ENCODE measurements around the gene APEX1. TPM values are rescaled to one million over a fixed set of nuclear protein-coding genes. Genes with fewer than 3 reads are reported as not detected.
A peak's percentile ranks its signal among the peaks of the same experiment; 100 is the strongest.
"Not testable (repeated sequence)": the region's sequence is repeated elsewhere in the genome, so short reads cannot be mapped to it uniquely, and the experiment has no call there.

Gene APEX1
- total RNA-seq, 1 donor from 2014 or later = 239 TPM

DNA sequence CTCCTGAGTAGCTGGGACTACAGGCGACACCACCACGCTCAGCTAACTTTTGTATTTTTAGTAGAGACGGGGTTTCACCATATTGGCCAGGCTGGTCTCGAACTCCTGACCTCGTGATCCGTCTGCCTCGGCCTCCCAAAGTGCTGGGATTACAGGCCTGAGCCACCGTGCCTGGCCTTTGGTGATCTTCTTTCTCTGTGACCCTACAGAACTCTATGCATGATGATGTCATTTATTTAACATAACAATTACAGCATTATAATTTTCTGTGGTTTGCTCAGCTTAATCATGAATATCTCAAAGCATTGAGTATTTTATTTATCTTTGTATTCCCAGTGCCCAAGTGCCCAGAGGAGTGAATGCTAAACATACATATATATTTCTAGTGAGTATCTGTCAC lies 2.2 kb upstream of the APEX1 start:
- not testable (repeated sequence) for H3K9me3 Mint-ChIP-seq

GRCh38 chr14:20455355-20456300 lies 602 bp downstream of the APEX1 start:
- peaks cover 27% of the 10 kb centered on the region for H3K4me1 Mint-ChIP-seq
- H3K27me3 Mint-ChIP-seq = no peaks in the 10 kb centered on the region
- DNase-seq = no peak
- no peak overlapping the region for H3K27ac Mint-ChIP-seq
- H3K4me3 Mint-ChIP-seq = no peak overlapping the region
- intact Hi-C loops (cut with micrococcal nuclease) = loop anchor here (1.0 kb wide), 6 partner anchors 14 to 226 kb away; partner anchors contain the start of genes PARP2, PNP and TEP1
- H3K36me3 Mint-ChIP-seq (ENCODE audit: low read depth) = peaks cover 33% of the 10 kb centered on the region
- H3K9me3 Mint-ChIP-seq = no peaks in the 10 kb centered on the region

More for the DNA sequence above, 2.2 kb upstream of the APEX1 start:
- intact Hi-C loops (cut with micrococcal nuclease); H3K27me3 Mint-ChIP-seq; DNase-seq: not testable (repeated sequence)
- Mint-ChIP-seq H3K27ac (peak overlapping the region; percentile 31), H3K4me1 (peaks cover 12% of the 10 kb centered on the region), H3K4me3 (peak overlapping the region; percentile 21), H3K36me3 (ENCODE audit: low read depth) (peaks cover 36% of the 10 kb centered on the region)

- DNase-seq = no peak
These were observed 1.9 kb downstream of the APEX1 start for GRCh38 chr14:20456971-20457370.

DNA sequence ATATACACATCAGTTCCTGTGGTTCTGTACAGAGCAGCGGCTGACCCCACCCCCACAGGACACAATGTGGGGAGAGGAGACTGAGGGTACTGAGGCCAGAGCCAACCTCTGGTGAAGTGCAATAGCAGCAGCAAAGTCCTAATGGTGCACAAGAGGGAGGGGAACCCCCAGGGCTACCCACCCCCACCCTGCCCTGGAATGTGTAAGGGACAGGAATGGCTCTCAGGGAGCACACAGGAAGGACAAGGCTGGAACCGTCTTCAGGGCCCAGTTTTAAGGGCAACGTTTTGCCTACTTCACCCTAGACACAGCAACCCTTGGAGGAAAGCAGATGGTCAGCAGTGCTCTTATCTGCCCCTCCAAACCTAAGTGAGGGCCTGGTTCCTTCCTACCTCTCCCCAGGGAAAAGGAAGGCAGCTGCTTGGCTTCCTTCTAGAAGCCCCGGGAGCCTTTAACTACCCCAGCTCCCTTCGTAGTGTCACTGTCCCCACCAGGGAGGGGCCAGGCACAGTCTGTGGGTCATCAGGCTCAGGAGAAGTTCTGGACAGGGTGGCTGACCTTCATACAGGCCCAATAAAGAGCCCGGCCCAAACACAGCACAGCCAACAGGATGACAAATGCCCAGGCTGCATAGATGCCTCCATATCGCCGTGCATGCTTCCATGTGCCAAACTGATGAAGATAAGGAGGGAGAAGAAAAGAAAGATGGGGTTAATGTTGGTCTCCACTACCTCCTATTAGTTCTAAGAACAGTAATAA lies 3.2 kb downstream of the APEX1 start:
- H3K36me3 Mint-ChIP-seq (ENCODE audit: low read depth) = peaks cover 24% of the 10 kb centered on the region
- H3K4me1 Mint-ChIP-seq = peaks cover 25% of the 10 kb centered on the region
- H3K27me3 Mint-ChIP-seq = no peaks in the 10 kb centered on the region
- no peaks in the 10 kb centered on the region for H3K9me3 Mint-ChIP-seq
- no peak overlapping the region for H3K4me3 Mint-ChIP-seq
- DNase-seq = no peak
- intact Hi-C loops (cut with micrococcal nuclease) = no loop called here
- H3K27ac Mint-ChIP-seq = no peak overlapping the region

More at GRCh38 chr14:20456971-20457370, 1.9 kb downstream of the APEX1 start:
- H3K27me3 Mint-ChIP-seq = no peaks in the 10 kb centered on the region
- H3K27ac Mint-ChIP-seq = peak overlapping the region; percentile 3
- no peak overlapping the region for H3K4me3 Mint-ChIP-seq
- peaks cover 27% of the 10 kb centered on the region for H3K36me3 Mint-ChIP-seq (ENCODE audit: low read depth)
- intact Hi-C loops (cut with micrococcal nuclease) = no loop called here
- H3K9me3 Mint-ChIP-seq = no peaks in the 10 kb centered on the region
- H3K4me1 Mint-ChIP-seq = peaks cover 33% of the 10 kb centered on the region

DNA sequence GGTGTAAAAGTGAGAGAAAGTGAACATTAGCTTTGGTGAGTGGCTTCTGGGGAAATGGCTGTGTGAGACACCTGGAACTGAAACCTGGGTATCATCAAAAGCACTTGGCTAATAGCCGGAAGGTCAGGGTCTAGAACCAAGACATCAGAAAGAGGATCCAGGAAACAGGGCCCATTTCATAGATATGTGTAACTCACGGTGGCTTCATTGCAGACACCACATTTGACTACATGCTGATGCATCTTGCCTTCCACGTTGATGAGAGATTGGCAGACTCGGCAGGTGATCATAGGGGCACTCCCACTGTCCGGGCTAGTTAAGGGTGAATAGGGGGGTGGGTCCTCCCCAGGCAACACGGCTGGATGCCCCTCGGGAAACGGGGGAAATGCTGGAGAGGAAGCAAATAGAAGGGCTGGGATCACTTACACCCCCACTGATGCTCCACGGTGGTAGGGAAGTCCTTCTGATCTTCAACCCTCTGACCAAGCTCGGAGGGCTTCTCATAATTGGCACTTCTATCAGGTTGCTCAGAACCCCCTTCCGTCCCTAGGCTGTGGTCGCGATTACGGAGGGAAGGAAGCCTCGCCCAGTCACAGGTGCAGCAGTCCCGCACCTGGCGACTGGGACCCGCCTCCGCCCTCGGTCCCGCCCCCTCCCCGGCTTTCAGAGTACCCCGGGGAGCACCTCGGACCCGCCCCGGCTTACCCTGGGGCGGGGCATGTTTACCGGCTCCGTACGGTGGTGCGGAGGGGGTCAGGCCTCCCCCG lies 5.6 kb downstream of the APEX1 start:
- peak; percentile 85 for DNase-seq
- no peaks in the 10 kb centered on the region for H3K27me3 Mint-ChIP-seq
- H3K27ac Mint-ChIP-seq = peak overlapping the region; percentile 88
- intact Hi-C loops (cut with micrococcal nuclease) = loop anchor here (1.0 kb wide), 2 partner anchors 9 to 117 kb away; partner anchors contain the start of genes PARP2 and PNP
- peaks cover 24% of the 10 kb centered on the region for H3K36me3 Mint-ChIP-seq (ENCODE audit: low read depth)
- H3K4me3 Mint-ChIP-seq = peak overlapping the region; percentile 89
- H3K4me1 Mint-ChIP-seq = peaks cover 25% of the 10 kb centered on the region
- H3K9me3 Mint-ChIP-seq = no peaks in the 10 kb centered on the region

GRCh38 chr14:20461225-20462141 lies 6.5 kb downstream of the APEX1 start, which contains the start of gene PIP4P1:
TSS of gene PIP4P1 (minus strand) at chr14:20461434. CDS start at chr14:20461325, 109 bp downstream.
- DNase-seq = peak; percentile 99
- Mint-ChIP-seq H3K4me3 (peak within 1 kb of the TSS; percentile 89), H3K9me3 (no peaks in the 10 kb centered on the region), H3K27ac (peak within 1 kb of the TSS; percentile 95), H3K27me3 (peaks cover under 1% of the 10 kb centered on the region), H3K4me1 (peaks cover 25% of the 10 kb centered on the region), H3K36me3 (ENCODE audit: low read depth) (peaks cover 24% of the 10 kb centered on the region)
- intact Hi-C loops (cut with micrococcal nuclease) = loop anchor here (1.0 kb wide), 2 partner anchors 8 to 118 kb away; partner anchors contain the start of genes PARP2 and PNP

DNA sequence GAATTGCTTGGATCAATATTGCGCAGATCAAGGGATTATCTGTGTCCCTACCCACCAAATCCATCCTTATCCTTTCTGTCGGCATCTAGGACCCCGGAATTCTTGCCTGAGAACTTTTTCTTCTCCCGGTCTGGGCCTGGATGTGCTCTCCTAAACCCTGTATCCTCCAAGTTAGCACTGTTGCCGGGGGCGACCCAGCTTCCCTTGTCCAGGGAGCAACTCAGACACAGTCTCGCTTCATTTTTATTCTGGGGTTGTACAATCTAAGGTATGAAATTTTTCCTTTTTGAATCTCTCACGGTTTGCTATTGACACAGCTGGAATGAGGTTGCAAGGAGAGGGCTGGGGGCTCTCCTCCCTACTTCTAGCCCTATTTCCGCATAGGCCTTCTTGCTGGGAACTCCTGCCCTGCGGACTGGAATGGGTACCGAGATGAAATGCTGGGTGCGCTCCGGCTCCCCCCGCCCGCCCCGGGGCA lies 13.8 kb downstream of the APEX1 start:
- no peak for DNase-seq
- H3K9me3 Mint-ChIP-seq = no peaks in the 10 kb centered on the region
- H3K36me3 Mint-ChIP-seq (ENCODE audit: low read depth) = peaks cover 30% of the 10 kb centered on the region
- peak overlapping the region; percentile 100 for H3K27ac Mint-ChIP-seq
- H3K27me3 Mint-ChIP-seq = peaks cover 2% of the 10 kb centered on the region
- H3K4me1 Mint-ChIP-seq = peaks cover 31% of the 10 kb centered on the region
- H3K4me3 Mint-ChIP-seq = peak overlapping the region; percentile 95
- intact Hi-C loops (cut with micrococcal nuclease) = loop anchor here (1.0 to 2.0 kb wide), 5 partner anchors 8 to 214 kb away; partner anchors contain the start of genes APEX1, PARP2 and PIP4P1

- H3K36me3 Mint-ChIP-seq (ENCODE audit: low read depth) = peaks cover 35% of the 10 kb centered on the region
- intact Hi-C loops (cut with micrococcal nuclease) = loop anchor here (1.0 to 2.0 kb wide), 5 partner anchors 8 to 213 kb away; partner anchors contain the start of genes APEX1, PARP2 and PIP4P1
- no peaks in the 10 kb centered on the region for H3K9me3 Mint-ChIP-seq
- H3K27me3 Mint-ChIP-seq = peaks cover 2% of the 10 kb centered on the region
- H3K4me3 Mint-ChIP-seq = peak within 1 kb of the TSS; percentile 95
- peaks cover 36% of the 10 kb centered on the region for H3K4me1 Mint-ChIP-seq
- DNase-seq = peak; percentile 96
- H3K27ac Mint-ChIP-seq = peak within 1 kb of the TSS; percentile 100
These were observed 14.3 kb downstream of the APEX1 start, which contains the start of gene PNP for GRCh38 chr14:20469242-20469889. TSS of gene PNP (plus strand) at chr14:20469406. CDS start at chr14:20469525, 119 bp downstream.

DNA sequence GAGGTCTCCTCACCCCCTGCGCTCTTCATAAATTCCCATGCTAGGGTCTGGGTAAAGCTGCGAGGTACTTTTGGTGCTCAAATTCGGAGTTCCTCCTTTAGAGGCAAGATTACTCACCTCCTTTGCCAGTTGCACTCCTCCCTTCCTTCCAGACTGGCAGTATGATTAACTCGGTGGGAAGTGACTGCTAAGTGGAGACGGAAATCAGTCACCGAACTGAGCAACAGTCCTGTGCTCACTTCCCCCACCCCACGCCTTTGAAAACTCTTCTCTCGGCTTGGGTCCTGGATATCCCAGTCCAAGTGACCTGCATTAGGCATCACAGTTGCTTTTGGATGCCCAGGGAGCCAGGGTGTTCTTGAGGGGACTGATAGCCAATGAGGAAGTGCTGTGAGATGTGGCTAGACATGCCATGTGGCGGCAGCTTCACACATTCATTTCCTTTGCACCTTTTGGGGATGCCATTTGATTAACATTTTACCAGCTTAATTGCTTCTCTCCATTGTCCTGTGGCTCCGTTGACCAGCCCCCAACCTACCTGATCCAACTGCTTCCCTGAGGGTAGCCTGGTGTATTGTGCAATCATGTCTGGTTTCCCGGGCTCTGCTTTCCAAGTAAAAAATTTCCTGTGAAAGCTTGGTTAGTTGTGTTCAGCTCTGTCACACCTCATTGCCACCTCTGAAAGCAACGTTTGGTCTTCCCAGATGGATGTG lies 15.0 kb downstream of the APEX1 start:
- peak; percentile 82 for DNase-seq
- H3K9me3 Mint-ChIP-seq = no peaks in the 10 kb centered on the region
- H3K27me3 Mint-ChIP-seq = peaks cover 2% of the 10 kb centered on the region
- intact Hi-C loops (cut with micrococcal nuclease) = loop anchor here (1.0 to 2.0 kb wide), 6 partner anchors 9 to 213 kb away; partner anchors contain the start of genes APEX1, PARP2 and PIP4P1
- peak overlapping the region; percentile 100 for H3K27ac Mint-ChIP-seq
- H3K4me1 Mint-ChIP-seq = peaks cover 40% of the 10 kb centered on the region
- H3K4me3 Mint-ChIP-seq = peak overlapping the region; percentile 95
- peaks cover 42% of the 10 kb centered on the region for H3K36me3 Mint-ChIP-seq (ENCODE audit: low read depth)

DNA sequence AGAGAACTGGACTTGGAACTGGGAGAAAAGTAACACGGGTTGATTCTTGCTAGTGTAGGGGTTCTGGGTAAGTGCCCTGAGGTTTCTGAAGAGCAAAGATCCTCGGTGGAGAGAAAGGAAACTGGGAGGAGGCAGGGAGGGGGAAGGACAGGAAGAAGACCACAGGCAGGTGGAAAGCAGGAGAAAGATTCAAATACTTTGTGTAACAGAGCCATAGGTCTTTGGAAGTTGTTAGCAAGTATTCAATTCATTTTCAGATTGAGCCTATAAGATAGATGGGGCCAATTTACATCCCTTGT lies 15.5 kb downstream of the APEX1 start:
- Mint-ChIP-seq H3K9me3 (no peaks in the 10 kb centered on the region), H3K4me1 (peaks cover 45% of the 10 kb centered on the region), H3K27me3 (peaks cover 2% of the 10 kb centered on the region), H3K27ac (peak overlapping the region; percentile 100), H3K36me3 (ENCODE audit: low read depth) (peaks cover 47% of the 10 kb centered on the region), H3K4me3 (peak overlapping the region; percentile 95)
- DNase-seq = peak; percentile 65
- intact Hi-C loops (cut with micrococcal nuclease) = loop anchor here (1.0 kb wide), 1 partner anchor 139 kb away; no protein-coding TSS in a partner anchor

DNA sequence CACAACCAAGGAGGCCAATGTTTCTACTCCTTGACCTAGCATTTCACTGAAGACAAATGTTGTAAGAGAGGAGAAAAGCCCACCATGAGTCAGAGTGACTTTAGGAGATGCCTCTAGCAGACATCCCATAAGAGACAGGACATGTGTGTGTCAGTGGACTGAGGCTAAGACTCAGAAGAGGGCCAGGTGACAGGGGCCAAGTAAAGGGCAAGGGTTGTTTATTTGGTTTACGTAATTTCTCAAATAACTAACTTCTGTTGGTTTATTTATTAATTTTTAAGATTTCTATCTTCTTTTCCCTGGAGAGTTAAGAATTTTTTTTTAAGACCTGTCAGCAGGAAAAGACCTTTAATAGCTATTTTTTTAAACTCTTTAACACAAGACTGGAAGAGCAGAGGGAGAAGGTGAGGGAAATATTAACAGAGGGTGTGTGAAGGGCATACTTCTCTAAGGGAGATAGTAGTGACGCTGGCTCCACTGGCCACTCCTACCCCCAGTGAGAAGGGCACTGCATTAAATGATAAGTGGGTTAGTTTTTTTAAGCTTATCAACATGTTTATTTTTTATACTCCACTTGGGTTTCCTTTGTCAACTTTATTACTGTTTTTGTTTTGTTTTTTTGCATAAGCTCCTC lies 17.6 kb downstream of the APEX1 start:
- no peak for DNase-seq
- peak overlapping the region; percentile 68 for H3K4me3 Mint-ChIP-seq
- intact Hi-C loops (cut with micrococcal nuclease) = no loop called here
- H3K27ac Mint-ChIP-seq = peak overlapping the region; percentile 51
- peaks cover 68% of the 10 kb centered on the region for H3K36me3 Mint-ChIP-seq (ENCODE audit: low read depth)
- H3K4me1 Mint-ChIP-seq = peaks cover 61% of the 10 kb centered on the region
- H3K9me3 Mint-ChIP-seq = no peaks in the 10 kb centered on the region
- no peaks in the 10 kb centered on the region for H3K27me3 Mint-ChIP-seq

All from activated CD4-positive, alpha-beta T cell treated with anti-CD3 and anti-CD28 coated beads, Interleukin-2, amount 10 ng/mL, durations not matched to agents 24 days and 14 days (primary cell).